Tibial artery (tissue), 4 donors: ENCODE data around the gene THY1.
"Not testable (repeated sequence)": the region's sequence is repeated elsewhere in the genome, so short reads cannot be mapped to it uniquely, and the experiment has no call there.

Experiments
- DNase-seq, 2 donors: peaks; one replicate each; pipeline ENCODE4 v3.0.0-alpha.2; 2019
- H3K27ac ChIP-seq, 2 donors: fragments of 200-600 bp; sonication (generic) in 1 of 2; 1 replicate in 1 of 2; 2 replicates in 1 of 2; pipeline ENCODE4 v1.5.1; 2018 to 2019; ENCODE audit warnings: mild to moderate bottlenecking in 1 of 2
- H3K27me3 ChIP-seq, 2 donors: fragments of 200-600 bp; sonication (generic) in 1 of 2; one replicate each; pipeline versions ENCODE4 v1.5.1 to v1.6.0; 2016 to 2019
- H3K36me3 ChIP-seq, 3 donors: fragments of 200-600 bp; sonication (generic) in 2 of 3; one replicate each; pipeline ENCODE4 v1.5.1; 2016 to 2019; ENCODE audit warnings: mild to moderate bottlenecking in 2 of 3
- H3K4me1 ChIP-seq, 4 donors: fragments of 200-600 bp; sonication (generic) in 2 of 4; 1 replicate in 3 of 4; 2 replicates in 1 of 4; pipeline ENCODE4 v1.5.1; 2016 to 2019
- H3K4me3 ChIP-seq, 2 donors: fragments of 200-600 bp; sonication (generic) in 1 of 2; 1 replicate in 1 of 2; 2 replicates in 1 of 2; pipeline ENCODE4 v1.5.1; 2018 to 2019; ENCODE audit warnings: mild to moderate bottlenecking in 2 of 2
- H3K9me3 ChIP-seq, 3 donors: fragments of 200-600 bp; sonication (generic) in 1 of 3; one replicate each; pipeline ENCODE4 v1.5.1; 2016 to 2019
- intact Hi-C: fragments of 100-400 bp; cut with DNase I; formaldehyde crosslinking; loops from one replicate; pipeline ENCODE4 v1.15.0; 2023; ENCODE audit warnings: low total_unique reads
- TF ChIP-seq, protein P1 (sequence below), 2 experiments: fragments of 200-600 bp in 1 of 2; fragments of 450-650 bp in 1 of 2; IDR thresholded peaks; one replicate each; pipeline ENCODE4 v1.5.1; 2017 to 2019; ENCODE audit warnings: antibody characterized with exemption in 2 of 2, mild to moderate bottlenecking in 1 of 2, moderate library complexity in 1 of 2

Gene THY1

DNA sequence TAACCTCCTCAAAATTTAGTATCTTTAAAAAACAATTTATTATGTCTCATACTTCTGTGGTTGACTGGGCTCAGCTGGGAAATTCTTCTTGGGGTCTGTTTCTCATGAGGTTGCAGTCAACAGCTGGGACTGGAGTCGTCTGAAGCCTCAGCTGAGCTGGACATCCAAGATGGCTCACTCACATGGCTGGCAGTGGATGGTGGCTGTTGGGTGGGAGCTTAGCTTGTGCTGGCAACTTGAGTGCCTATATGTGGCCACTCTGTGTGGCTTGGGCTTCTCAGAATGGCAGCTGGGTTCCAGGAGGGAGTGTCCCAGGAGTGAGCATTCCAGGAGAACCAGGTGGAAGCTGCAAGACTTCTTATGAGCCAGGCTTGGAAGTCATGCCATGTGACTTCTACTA, 13.2 kb downstream of the THY1 start:
- no peaks in the 10 kb centered on the region for H3K36me3 ChIP-seq
- no peaks in the 10 kb centered on the region for H3K4me1 ChIP-seq
- H3K9me3 ChIP-seq: no peaks in the 10 kb centered on the region
- no peak overlapping the region for H3K27ac ChIP-seq
- DNase-seq: no peak
- H3K4me3 ChIP-seq: no peak overlapping the region
- TF ChIP-seq, protein P1, sequence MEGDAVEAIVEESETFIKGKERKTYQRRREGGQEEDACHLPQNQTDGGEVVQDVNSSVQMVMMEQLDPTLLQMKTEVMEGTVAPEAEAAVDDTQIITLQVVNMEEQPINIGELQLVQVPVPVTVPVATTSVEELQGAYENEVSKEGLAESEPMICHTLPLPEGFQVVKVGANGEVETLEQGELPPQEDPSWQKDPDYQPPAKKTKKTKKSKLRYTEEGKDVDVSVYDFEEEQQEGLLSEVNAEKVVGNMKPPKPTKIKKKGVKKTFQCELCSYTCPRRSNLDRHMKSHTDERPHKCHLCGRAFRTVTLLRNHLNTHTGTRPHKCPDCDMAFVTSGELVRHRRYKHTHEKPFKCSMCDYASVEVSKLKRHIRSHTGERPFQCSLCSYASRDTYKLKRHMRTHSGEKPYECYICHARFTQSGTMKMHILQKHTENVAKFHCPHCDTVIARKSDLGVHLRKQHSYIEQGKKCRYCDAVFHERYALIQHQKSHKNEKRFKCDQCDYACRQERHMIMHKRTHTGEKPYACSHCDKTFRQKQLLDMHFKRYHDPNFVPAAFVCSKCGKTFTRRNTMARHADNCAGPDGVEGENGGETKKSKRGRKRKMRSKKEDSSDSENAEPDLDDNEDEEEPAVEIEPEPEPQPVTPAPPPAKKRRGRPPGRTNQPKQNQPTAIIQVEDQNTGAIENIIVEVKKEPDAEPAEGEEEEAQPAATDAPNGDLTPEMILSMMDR (IDR thresholded peaks at IDR 0.05): no peak
- no peaks in the 10 kb centered on the region for H3K27me3 ChIP-seq
- intact Hi-C loops: no loop called here

DNA sequence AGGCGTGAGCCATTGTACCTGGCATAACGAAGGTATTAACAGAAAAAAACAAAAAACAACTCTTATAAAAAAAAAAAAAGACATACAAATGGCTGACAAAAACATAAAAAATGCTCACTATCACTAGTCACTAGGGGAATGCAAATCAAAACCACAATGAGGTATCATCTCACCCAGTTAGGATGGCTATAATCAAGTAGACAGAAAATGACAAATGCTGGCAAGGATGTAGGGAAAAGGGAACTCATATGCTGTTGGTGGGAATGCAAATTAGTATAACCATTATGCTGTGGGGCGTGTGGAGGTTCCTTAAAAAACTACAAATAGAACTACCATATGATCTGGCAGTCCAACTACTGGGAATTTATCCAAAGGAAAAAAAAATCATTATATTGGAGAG, 17.0 kb downstream of the THY1 start:
- Histone ChIP-seq H3K27ac (no peak overlapping the region), H3K36me3 (no peaks in the 10 kb centered on the region), H3K27me3 (no peaks in the 10 kb centered on the region), H3K4me3 (no peak overlapping the region), H3K9me3 (peaks cover 0 to 5% (median 4%) of the 10 kb centered on the region in 3 donors), H3K4me1 (no peaks in the 10 kb centered on the region)
- TF ChIP-seq, protein P1 (IDR thresholded peaks at IDR 0.05): no peak
- intact Hi-C loops: no loop called here
- no peak for DNase-seq

DNA sequence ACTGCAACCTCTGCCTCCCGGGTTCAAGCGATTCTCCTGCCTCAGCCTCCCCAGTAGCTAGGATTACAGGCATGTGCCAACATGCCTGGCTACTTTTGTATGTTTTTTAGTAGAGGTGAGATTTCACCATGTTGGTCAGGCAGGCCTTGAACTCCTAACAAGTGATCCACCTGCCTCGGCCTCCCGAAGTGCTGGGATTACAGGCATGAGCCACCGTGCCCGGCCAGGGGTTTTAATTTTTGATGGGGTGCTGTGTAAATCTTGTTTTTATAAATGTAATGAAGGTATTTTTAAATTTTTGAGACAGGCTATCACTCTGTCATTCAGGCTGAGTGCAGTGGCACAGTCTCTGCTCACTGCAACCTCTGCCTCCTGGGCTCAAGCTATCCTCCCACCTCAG, 17.5 kb downstream of the THY1 start:
- intact Hi-C loops, H3K27me3 ChIP-seq, H3K27ac ChIP-seq, H3K9me3 ChIP-seq, H3K4me3 ChIP-seq, H3K4me1 ChIP-seq, DNase-seq, H3K36me3 ChIP-seq: not testable (repeated sequence)

GRCh38 chr11:119404872-119405271, 18.1 kb downstream of the THY1 start:
- H3K9me3 ChIP-seq: peaks cover 0 to 15% (median 5%) of the 10 kb centered on the region in 3 donors
- no peaks in the 10 kb centered on the region for H3K27me3 ChIP-seq
- TF ChIP-seq, protein P1 (IDR thresholded peaks at IDR 0.05): no peak
- no peaks in the 10 kb centered on the region for H3K36me3 ChIP-seq
- no peaks in the 10 kb centered on the region for H3K4me1 ChIP-seq
- DNase-seq: no peak
- intact Hi-C loops: no loop called here
- no peak overlapping the region for H3K27ac ChIP-seq
- H3K4me3 ChIP-seq: no peak overlapping the region

GRCh38 chr11:119403021-119403420, 20.0 kb downstream of the THY1 start:
- no peaks in the 10 kb centered on the region for H3K4me1 ChIP-seq
- H3K4me3 ChIP-seq: no peak overlapping the region
- H3K27me3 ChIP-seq: no peaks in the 10 kb centered on the region
- H3K27ac ChIP-seq: no peak overlapping the region
- intact Hi-C loops: no loop called here
- TF ChIP-seq, protein P1 (IDR thresholded peaks at IDR 0.05): no peak
- H3K9me3 ChIP-seq: peaks cover 5 to 22% (median 6%) of the 10 kb centered on the region in 3 donors
- H3K36me3 ChIP-seq: no peaks in the 10 kb centered on the region
- DNase-seq: no peak

DNA sequence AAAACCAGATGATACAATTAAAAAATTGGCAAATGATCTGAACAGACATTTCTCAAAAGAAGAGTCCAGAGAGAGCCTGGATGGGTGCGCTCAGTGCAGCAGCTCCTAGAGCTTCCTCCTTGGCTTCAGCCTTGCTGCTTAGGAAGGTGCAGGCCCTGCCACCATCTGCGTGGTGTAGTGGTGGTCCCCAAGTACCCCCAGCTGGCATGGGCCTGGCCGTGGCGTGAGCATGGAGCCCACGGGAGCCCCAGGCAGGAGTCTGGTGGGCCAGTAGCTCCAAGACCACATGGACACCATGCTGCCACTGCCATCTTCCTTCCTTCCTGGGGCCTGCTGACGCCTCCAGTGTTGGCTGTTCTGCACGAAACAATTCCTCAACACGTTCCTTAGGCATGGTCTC, 20.5 kb downstream of the THY1 start:
- Histone ChIP-seq H3K27me3 (no peaks in the 10 kb centered on the region), H3K9me3 (peaks cover 5 to 24% (median 6%) of the 10 kb centered on the region in 3 donors), H3K27ac (no peak overlapping the region), H3K36me3 (no peaks in the 10 kb centered on the region), H3K4me3 (no peak overlapping the region), H3K4me1 (no peaks in the 10 kb centered on the region)
- TF ChIP-seq, protein P1 (IDR thresholded peaks at IDR 0.05): no peak
- DNase-seq: no peak
- intact Hi-C loops: no loop called here
